GM18505 (cell line): ENCODE measurements around the gene CDK13.

Experiments
- ATAC-seq: cut with Tn5 transposase; IDR thresholded peaks from one replicate; pipeline ENCODE4 v1.9.1; 2021; ENCODE audit not compliant: unreplicated experiment
- POLR2A ChIP-seq: IDR thresholded peaks from 4 replicates; pipeline ENCODE4 v1.6.1; 2011; ENCODE audit warnings: borderline replicate concordance; ENCODE audit not compliant: insufficient read depth, insufficient read length; ENCODE audit errors: extremely low read depth

The CDK13 gene

GRCh38 chr7:39958038-39958437 lies 8.0 kb downstream of the CDK13 start:
- no peak for TF ChIP-seq POLR2A

DNA sequence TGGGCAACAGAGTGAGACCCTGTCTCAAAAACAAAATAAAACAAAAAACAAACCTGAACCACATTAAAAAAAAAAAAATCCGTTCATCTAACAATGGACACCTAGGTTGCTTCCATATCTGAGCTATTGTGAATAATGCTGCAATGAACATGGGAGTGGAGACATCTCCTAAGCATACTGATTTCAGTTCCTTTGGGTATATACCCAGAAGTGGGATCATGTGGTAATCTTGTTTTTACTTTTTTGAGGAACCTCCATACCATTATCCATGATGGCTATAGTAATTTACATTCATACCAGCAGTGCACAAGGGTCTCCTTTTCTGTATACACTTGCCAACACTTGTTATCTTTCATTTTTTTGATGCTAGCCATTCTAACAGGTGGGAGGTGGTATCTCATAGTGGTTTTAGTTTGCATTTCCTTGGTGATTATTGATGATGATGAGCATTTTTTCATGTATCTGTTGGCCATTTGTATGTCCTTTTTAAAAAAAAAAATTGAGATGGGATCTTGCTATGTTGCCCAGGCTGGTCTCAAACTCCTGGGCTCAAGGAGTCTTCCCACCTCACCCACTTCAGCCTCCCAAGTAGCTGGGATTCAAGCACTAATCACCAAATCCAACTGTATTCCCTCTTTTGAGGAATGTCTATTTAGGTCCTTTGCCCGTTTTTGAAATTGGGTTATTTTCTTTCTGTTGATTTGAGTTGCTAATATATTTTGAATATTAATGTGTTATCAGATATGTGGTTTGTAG lies 17.5 kb downstream of the CDK13 start:
- TF ChIP-seq POLR2A, result no peak
- no peak for ATAC-seq

More at GRCh38 chr7:39958038-39958437, 8.0 kb downstream of the CDK13 start:
- ATAC-seq, result no peak

GRCh38 chr7:39969431-39969830 lies 19.4 kb downstream of the CDK13 start:
- TF ChIP-seq POLR2A, result no peak
- no peak for ATAC-seq

GRCh38 chr7:39971924-39972323 lies 21.9 kb downstream of the CDK13 start:
- no peak for TF ChIP-seq POLR2A
- ATAC-seq, result no peak

GRCh38 chr7:39973801-39974200 lies 23.7 kb downstream of the CDK13 start:
- ATAC-seq, result no peak
- TF ChIP-seq POLR2A, result no peak

DNA sequence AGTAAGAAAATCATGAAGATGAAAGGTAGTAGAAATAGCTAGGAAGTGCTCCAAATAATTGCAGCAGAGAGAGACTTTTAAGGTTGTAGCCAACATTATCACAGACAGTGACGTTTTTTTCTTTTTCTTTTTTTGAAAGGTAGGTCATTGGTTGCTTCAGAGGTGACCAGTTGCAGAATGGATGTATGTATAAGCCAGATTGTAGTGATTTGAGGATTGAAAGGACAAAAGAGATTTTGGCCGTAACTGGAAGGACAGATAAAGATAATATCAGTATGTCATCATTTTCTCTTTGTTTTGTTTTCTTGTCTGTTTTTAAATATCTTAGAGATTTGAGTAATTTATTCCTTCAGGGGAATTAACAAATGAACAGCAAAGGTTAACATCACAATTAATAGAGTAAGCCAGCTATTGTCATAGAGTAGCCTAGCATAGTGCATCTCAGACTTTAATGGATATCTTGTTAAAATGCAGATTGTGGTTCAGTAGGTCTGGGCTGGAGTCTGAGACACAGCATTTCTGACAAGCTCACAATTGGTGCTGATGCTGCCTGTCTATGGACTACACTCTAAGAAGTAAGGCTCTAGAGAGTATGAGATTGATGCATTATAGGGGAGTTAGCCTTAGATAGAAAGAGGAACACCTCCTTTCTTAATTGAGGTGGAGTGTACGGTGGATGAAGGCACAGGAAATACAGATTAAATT lies 28.3 kb downstream of the CDK13 start:
- TF ChIP-seq POLR2A, result no peak

GRCh38 chr7:39979406-39980073 lies 29.5 kb downstream of the CDK13 start:
- no peak for TF ChIP-seq POLR2A
- ATAC-seq, result no peak

More for the DNA sequence above, 28.3 kb downstream of the CDK13 start:
- no peak for ATAC-seq

GRCh38 chr7:39985398-39985918 lies 35.4 kb downstream of the CDK13 start:
- TF ChIP-seq POLR2A, result no peak
- no peak for ATAC-seq

GRCh38 chr7:39987641-39988347 lies 37.7 kb downstream of the CDK13 start:
- no peak for ATAC-seq
- no peak for TF ChIP-seq POLR2A

GRCh38 chr7:40000734-40001315 lies 50.8 kb downstream of the CDK13 start:
- ATAC-seq, result no peak
- no peak for TF ChIP-seq POLR2A

GRCh38 chr7:40001649-40002048 lies 51.6 kb downstream of the CDK13 start:
- no peak for TF ChIP-seq POLR2A
- ATAC-seq, result no peak

DNA sequence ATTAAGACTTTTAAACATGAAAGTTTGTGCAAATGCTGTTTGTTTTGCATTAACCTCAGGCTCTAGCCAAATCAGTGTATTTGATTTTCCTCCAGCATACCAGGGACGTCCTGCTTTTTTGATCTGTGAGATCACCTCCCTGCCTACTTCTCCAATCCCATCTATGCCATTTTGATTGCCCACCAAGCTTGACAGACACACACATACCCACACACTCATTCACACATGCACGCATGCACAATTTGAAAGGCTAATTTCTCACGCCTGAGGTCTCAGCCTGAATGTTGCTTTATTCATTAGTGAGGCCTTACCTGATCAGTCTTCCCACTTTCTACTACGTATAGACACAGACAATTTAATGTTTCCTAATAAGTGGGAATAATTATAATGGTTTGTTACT lies 53.5 kb downstream of the CDK13 start:
- TF ChIP-seq POLR2A, result no peak
- ATAC-seq, result no peak
